ENCODE results near the gene WNT8B.

WNT8B gene

GRCh38 chr10:100498059-100498458 lies 35.2 kb downstream of the WNT8B start:
- Histone ChIP-seq H3K4me3 (replicated peaks; ENCODE audit: insufficient read depth, low read length) (no peak overlapping the region), H3K27ac (replicated peaks) (no peak overlapping the region), H3K27me3 (ENCODE audit: insufficient read depth, poor library complexity, severe bottlenecking) (no peaks in the 10 kb centered on the region)
- DNase-seq (ENCODE audit: low read depth in 1 of 2, low spot score in 1 of 2): no peak
- no peak for TF ChIP-seq SPI1 (IDR thresholded peaks at IDR 0.05; ENCODE audit: borderline replicate concordance, low read depth)
- no peak for TF ChIP-seq GABPA (IDR thresholded peaks at IDR 0.05; ENCODE audit: low read depth)
- no peak for TF ChIP-seq REST (IDR thresholded peaks at IDR 0.05; ENCODE audit: insufficient replicate concordance, low read depth)

- no peak for TF ChIP-seq CTCF (IDR thresholded peaks at IDR 0.05; ENCODE audit: insufficient read depth, low read length)
- TF ChIP-seq REST (IDR thresholded peaks at IDR 0.05; ENCODE audit: insufficient replicate concordance, low read depth): no peak
- no peak for TF ChIP-seq SPI1 (IDR thresholded peaks at IDR 0.05; ENCODE audit: borderline replicate concordance, low read depth)
- no peak for TF ChIP-seq GABPA (IDR thresholded peaks at IDR 0.05; ENCODE audit: low read depth)
- TF ChIP-seq POLR2AphosphoS5 (IDR thresholded peaks at IDR 0.05; ENCODE audit: low read depth): no peak
- Histone ChIP-seq H3K27me3 (ENCODE audit: insufficient read depth, poor library complexity, severe bottlenecking) (no peaks in the 10 kb centered on the region), H3K27ac (replicated peaks) (no peak overlapping the region), H3K4me3 (replicated peaks; ENCODE audit: insufficient read depth, low read length) (no peak overlapping the region)
- DNase-seq (ENCODE audit: low read depth in 1 of 2, low spot score in 1 of 2): no peak
Observed at GRCh38 chr10:100501423-100501822, 38.6 kb downstream of the WNT8B start.

DNA sequence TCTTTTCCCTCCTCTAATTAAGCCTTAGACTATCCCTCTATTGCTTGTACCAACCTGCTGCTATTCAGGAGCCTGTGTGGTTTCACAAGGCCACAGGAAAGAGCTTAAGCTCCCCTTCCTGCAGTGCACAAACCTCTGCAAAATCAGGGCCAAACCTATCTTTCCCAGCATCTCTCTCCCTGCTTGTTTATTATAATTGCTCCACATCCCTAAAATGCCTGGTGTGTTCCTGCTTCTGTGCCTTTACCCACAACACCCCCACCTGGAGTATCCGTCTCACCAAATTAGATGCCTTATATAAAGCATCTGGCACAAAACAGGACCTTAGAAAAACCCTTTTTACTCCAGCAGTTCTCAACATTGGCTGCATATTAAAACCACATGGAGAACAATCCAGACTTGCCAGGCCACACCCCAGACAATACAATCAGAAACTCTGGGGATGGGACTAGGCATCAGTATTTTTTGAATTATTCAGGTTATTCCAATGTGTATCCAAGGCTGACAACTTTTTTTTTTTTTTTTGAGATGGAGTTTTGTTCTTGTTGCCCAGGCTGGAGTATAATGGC lies 40.2 kb downstream of the WNT8B start:
- Histone ChIP-seq H3K27ac (replicated peaks) (no peak overlapping the region), H3K27me3 (ENCODE audit: insufficient read depth, poor library complexity, severe bottlenecking) (no peaks in the 10 kb centered on the region), H3K4me3 (replicated peaks; ENCODE audit: insufficient read depth, low read length) (no peak overlapping the region)
- no peak for DNase-seq (ENCODE audit: low read depth in 1 of 2, low spot score in 1 of 2)
- no peak for TF ChIP-seq CTCF (IDR thresholded peaks at IDR 0.05; ENCODE audit: insufficient read depth, low read length)
- no peak for TF ChIP-seq SPI1 (IDR thresholded peaks at IDR 0.05; ENCODE audit: borderline replicate concordance, low read depth)
- no peak for TF ChIP-seq GABPA (IDR thresholded peaks at IDR 0.05; ENCODE audit: low read depth)
- TF ChIP-seq REST (IDR thresholded peaks at IDR 0.05; ENCODE audit: insufficient replicate concordance, low read depth): no peak
- TF ChIP-seq POLR2AphosphoS5 (IDR thresholded peaks at IDR 0.05; ENCODE audit: low read depth): no peak

Data from HL-60 (cell line).